ENCODE measurements around the gene MCF2L. TPM values are rescaled to one million over a fixed set of nuclear protein-coding genes. Genes with fewer than 3 reads are reported as not detected.
"Not testable (repeated sequence)": the region's sequence is repeated elsewhere in the genome, so short reads cannot be mapped to it uniquely, and the experiment has no call there.

The MCF2L gene
- polyA plus RNA-seq, 1 donor = 30.9 TPM

DNA sequence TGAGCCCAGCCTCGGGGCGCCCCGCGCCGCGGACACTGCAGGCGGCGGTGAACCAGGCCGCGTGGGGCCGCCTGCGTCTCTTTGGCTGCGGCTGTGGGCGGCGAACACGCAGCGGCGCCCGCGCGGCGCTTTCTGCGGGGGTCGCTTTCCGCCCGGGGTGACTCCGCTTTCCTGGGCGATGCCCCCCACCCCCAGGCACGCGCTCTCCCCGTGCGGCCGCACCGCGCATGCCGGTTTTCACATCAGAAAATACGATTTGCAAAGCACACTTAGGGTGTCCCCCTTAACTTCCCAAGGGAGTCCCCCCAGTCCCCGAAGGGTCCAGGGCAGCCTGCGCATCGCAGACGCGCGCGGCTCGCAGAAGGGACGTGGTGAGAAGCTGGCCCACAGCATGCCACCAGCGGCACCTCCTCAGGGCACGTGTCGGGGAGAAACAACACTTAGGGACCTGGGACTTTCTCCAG lies 141.9 kb downstream of the MCF2L start:
- Histone ChIP-seq H3K27me3 (ENCODE audit: control insufficient read depth, insufficient read depth, low read length) (peaks cover 22% of the 10 kb centered on the region), H3K9me3 (ENCODE audit: control insufficient read depth, low read depth, low read length) (peaks cover 37% of the 10 kb centered on the region), H3K27ac (ENCODE audit: low read length) (no peak overlapping the region), H3K36me3 (ENCODE audit: control insufficient read depth, insufficient read depth, low read length) (no peaks in the 10 kb centered on the region), H3K4me1 (ENCODE audit: control insufficient read depth, insufficient read depth, low read length) (peaks cover 3% of the 10 kb centered on the region), H3K4me3 (ENCODE audit: low read length) (peak overlapping the region; percentile 35)
- no peak for DNase-seq
- WGBS (ENCODE audit: insufficient coverage, low lambda C conversion rate) = no CpG with 5 or more reads among the region's 49 CpGs

DNA sequence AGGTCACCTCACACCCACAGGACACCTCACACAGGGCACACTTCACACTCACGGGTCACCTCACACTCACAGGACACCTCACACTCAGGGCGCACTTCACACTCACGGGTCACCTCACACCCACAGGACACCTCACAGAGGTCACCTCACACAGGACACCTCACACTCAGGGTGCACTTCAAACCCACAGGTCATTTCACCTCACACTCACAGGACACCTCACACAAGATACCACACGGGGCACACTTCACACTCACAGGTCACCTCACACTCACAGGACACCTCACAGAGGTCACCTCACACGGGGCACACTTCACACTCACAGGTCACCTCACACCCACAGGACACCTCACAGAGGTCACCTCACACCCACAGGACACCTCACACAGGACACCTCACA lies 142.8 kb downstream of the MCF2L start:
- not testable (repeated sequence) for H3K4me3 ChIP-seq (ENCODE audit: low read length); H3K36me3 ChIP-seq (ENCODE audit: control insufficient read depth, insufficient read depth, low read length); DNase-seq; H3K4me1 ChIP-seq (ENCODE audit: control insufficient read depth, insufficient read depth, low read length); H3K27ac ChIP-seq (ENCODE audit: low read length)
- H3K27me3 ChIP-seq (ENCODE audit: control insufficient read depth, insufficient read depth, low read length) = peaks cover 22% of the 10 kb centered on the region
- no CpG with 5 or more reads among the region's 5 CpGs for WGBS (ENCODE audit: insufficient coverage, low lambda C conversion rate)
- peaks cover 35% of the 10 kb centered on the region for H3K9me3 ChIP-seq (ENCODE audit: control insufficient read depth, low read depth, low read length)

DNA sequence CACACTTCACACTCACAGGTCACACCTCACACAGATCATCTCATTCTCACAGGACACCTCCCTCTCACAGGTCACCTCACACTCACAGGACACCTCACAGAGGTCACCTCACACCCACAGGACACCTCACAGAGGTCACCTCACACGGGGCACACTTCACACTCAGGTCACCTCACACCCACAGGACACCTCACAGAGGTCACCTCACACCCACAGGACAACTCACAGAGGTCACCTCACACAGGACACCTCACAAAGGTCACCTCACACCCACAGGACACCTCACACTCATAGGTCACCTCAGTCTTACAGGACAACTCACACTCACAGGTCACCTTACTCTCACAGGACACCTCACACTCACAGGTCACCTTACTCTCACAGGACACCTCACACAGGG lies 143.5 kb downstream of the MCF2L start:
- not testable (repeated sequence) for H3K4me1 ChIP-seq (ENCODE audit: control insufficient read depth, insufficient read depth, low read length); DNase-seq; H3K4me3 ChIP-seq (ENCODE audit: low read length); H3K36me3 ChIP-seq (ENCODE audit: control insufficient read depth, insufficient read depth, low read length); H3K27ac ChIP-seq (ENCODE audit: low read length)
- WGBS (ENCODE audit: insufficient coverage, low lambda C conversion rate) = no CpG with 5 or more reads among the region's 1 CpG
- Histone ChIP-seq H3K9me3 (ENCODE audit: control insufficient read depth, low read depth, low read length) (peaks cover 31% of the 10 kb centered on the region), H3K27me3 (ENCODE audit: control insufficient read depth, insufficient read depth, low read length) (peaks cover 22% of the 10 kb centered on the region)

DNA sequence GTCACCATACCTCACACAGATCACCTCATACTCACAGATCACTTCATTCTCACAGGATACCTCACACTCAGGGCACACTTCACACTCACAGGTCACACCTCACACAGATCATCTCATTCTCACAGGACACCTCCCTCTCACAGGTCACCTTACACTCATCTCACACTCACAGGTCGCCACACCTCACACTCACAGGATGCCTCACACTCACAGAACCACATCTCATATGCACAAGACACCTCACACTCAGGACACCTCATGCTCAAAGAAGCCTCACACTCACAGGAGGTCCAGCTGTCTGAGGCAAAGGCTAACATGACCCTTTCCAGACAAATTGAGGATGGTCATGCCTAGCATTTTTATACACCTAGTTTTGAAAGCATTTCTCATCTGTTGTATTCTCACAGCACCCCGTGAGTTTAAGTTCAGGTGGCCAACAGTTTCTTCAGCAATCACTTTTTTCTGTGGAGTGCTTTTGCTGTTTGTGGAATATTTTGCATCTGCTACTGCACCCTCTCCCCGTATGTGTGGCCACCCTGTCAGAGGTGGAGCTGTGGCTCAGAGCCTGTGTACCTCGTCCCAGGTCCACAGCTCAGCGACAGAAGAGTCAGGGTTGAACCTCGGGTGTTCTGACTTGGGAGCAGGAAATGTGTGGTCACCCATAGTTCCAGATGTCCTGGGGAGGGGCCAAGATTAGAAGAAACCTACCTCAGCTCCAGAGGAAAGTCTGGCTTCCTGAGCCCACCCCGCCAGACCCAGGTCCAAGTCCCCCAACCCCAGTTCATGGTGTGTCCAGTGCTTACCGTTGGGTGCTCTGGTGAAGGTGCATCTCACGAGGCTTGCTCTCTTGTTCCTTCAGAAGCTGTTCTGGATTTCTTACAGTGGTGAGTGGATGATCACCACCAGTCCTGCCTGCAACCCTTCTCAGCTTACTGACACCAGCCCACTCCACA lies 144.2 kb downstream of the MCF2L start:
- DNase-seq = no peak
- Histone ChIP-seq H3K4me1 (ENCODE audit: control insufficient read depth, insufficient read depth, low read length) (peaks cover 3% of the 10 kb centered on the region), H3K27ac (ENCODE audit: low read length) (no peak overlapping the region), H3K36me3 (ENCODE audit: control insufficient read depth, insufficient read depth, low read length) (no peaks in the 10 kb centered on the region), H3K9me3 (ENCODE audit: control insufficient read depth, low read depth, low read length) (peaks cover 24% of the 10 kb centered on the region), H3K27me3 (ENCODE audit: control insufficient read depth, insufficient read depth, low read length) (peaks cover 22% of the 10 kb centered on the region), H3K4me3 (ENCODE audit: low read length) (no peak overlapping the region)
- no CpG with 5 or more reads among the region's 9 CpGs for WGBS (ENCODE audit: insufficient coverage, low lambda C conversion rate)

DNA sequence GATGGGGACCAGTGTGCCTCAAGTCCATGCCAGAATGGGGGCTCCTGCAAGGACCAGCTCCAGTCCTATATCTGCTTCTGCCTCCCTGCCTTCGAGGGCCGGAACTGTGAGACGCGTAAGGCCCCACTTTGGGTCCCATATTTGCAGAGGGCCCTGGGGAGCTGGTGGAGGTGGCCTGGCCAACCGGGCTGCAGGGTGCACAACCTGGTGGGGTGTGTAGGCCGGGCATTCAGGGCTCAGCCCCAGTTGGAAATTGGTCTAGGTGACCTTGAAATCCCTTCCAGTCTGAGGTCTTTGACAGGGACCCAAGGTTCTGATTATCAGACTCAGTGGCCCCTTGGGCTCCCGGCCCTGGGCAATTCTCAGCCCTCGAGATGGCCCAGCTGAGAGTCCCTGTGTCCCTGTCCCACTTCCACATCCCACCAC lies 144.8 kb downstream of the MCF2L start:
- DNase-seq = no peak
- no CpG with 5 or more reads among the region's 8 CpGs for WGBS (ENCODE audit: insufficient coverage, low lambda C conversion rate)
- H3K9me3 ChIP-seq (ENCODE audit: control insufficient read depth, low read depth, low read length) = peaks cover 18% of the 10 kb centered on the region

DNA sequence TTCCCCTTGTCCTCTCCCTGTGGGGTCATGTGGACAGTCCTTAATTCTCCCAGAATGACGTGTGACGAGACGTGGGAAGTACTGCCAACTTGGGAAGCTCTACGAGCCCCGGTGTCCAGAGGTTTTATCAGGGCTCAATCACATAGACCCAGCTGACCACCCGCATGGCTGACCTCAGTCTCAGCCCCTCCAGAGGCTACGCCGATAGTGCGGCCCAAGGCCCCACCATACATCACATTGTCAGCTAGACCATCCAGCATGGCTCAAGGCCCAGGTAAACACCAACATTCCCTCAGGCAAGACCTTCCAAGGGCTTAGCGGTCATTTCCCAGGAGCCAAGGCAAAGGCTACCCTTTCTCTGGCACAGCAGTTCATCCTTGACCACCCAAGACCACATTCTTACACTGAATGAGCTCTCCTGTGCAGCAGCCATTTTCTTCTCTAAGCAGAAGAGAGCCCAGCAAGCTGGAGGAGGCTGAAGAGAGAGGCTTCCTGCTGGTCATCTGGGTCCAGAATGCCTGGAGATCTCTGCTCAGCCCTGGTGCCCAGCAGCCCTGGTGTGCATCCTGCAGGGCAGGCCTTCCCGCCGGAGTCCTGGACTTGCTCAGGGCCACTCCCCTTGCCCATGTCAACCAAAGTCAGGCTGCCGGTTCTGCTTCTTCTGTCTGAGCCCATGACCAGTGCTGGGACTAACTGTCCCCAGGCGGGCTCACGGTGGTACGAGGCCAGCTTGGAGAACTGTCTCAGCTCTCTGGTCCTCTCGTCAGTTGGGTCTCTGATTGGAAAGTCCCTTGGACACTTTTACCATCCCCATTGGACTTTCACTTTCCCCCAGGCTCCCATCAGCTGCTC lies 145.7 kb downstream of the MCF2L start:
- Histone ChIP-seq H3K9me3 (ENCODE audit: control insufficient read depth, low read depth, low read length) (peaks cover 9% of the 10 kb centered on the region), H3K36me3 (ENCODE audit: control insufficient read depth, insufficient read depth, low read length) (no peaks in the 10 kb centered on the region), H3K27ac (ENCODE audit: low read length) (no peak overlapping the region), H3K27me3 (ENCODE audit: control insufficient read depth, insufficient read depth, low read length) (peaks cover 15% of the 10 kb centered on the region), H3K4me3 (ENCODE audit: low read length) (no peak overlapping the region), H3K4me1 (ENCODE audit: control insufficient read depth, insufficient read depth, low read length) (peaks cover 3% of the 10 kb centered on the region)
- WGBS (ENCODE audit: insufficient coverage, low lambda C conversion rate) = 100% methylated on average over 2 of the region's 17 CpGs
- no peak for DNase-seq

More for the DNA sequence above, 144.8 kb downstream of the MCF2L start:
- Histone ChIP-seq H3K4me3 (ENCODE audit: low read length) (no peak overlapping the region), H3K36me3 (ENCODE audit: control insufficient read depth, insufficient read depth, low read length) (no peaks in the 10 kb centered on the region), H3K27me3 (ENCODE audit: control insufficient read depth, insufficient read depth, low read length) (peaks cover 22% of the 10 kb centered on the region), H3K27ac (ENCODE audit: low read length) (no peak overlapping the region), H3K4me1 (ENCODE audit: control insufficient read depth, insufficient read depth, low read length) (peaks cover 3% of the 10 kb centered on the region)

DNA sequence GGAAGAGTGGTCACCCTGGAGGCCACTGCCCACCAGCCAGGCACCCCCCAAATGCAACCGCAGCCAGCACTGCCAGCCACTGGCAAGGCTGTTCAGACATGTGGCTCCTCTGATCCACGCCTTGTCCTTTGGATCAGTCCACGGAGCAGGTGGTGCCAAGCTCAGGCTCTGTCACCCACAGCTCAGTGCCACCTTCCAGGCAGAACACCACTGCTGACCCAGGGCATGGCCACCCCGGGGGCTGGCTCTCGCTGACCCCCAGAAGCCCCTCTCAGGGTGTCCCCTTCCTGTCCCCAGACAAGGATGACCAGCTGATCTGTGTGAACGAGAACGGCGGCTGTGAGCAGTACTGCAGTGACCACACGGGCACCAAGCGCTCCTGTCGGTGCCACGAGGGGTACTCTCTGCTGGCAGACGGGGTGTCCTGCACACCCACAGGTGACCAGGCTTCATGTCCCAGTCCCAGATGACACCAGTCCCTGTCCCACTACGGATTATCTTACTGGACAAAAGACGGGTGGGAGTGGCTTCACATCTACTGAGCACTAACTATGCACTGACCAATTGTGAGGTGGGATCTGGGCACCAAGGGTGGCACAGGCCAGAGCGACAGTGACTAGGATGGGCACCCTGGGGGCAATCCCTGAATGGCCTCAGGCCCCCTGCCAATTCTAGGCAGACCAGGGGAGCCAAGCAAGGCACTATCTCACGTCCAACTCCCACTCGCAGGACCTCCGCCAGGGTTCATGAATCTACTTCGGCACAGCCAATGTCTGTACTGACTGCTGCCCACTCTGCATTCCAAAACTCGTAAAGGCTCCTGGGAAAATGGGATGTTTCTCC lies 146.6 kb downstream of the MCF2L start:
- no peak overlapping the region for H3K27ac ChIP-seq (ENCODE audit: low read length)
- DNase-seq = no peak
- WGBS (ENCODE audit: insufficient coverage, low lambda C conversion rate) = no CpG with 5 or more reads among the region's 21 CpGs

DNA sequence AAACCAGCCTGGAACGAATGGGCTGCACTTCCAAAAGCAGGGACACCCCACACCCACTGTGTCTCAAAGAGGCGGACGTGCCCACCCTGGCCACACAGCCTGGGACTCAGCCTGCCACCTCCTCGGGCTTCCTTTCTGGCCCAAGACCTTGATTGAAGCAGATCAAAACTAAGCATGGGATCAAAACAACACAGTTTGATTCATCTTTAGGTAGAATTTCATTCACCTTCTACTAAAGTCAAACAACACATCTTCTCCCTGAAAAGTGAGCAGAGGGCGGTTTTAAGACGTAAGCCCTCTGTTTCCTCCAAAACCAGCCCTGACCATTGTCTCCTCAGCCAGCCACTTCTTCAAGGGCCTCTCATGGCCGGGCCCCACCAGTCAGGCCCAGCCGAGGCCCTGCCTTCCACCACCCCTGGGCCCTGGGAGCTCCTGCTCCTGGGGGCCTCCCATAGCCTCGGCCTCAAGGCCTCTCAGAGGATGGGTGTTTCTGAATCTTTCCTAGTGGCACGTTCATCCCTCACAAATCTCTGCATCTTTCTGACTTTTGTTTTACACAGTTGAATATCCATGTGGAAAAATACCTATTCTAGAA lies 147.3 kb downstream of the MCF2L start:
- peaks cover 3% of the 10 kb centered on the region for H3K27me3 ChIP-seq (ENCODE audit: control insufficient read depth, insufficient read depth, low read length)
- no peaks in the 10 kb centered on the region for H3K36me3 ChIP-seq (ENCODE audit: control insufficient read depth, insufficient read depth, low read length)
- H3K4me1 ChIP-seq (ENCODE audit: control insufficient read depth, insufficient read depth, low read length) = no peaks in the 10 kb centered on the region
- H3K4me3 ChIP-seq (ENCODE audit: low read length) = no peak overlapping the region
- no CpG with 5 or more reads among the region's 10 CpGs for WGBS (ENCODE audit: insufficient coverage, low lambda C conversion rate)
- no peak for DNase-seq
- no peak overlapping the region for H3K27ac ChIP-seq (ENCODE audit: low read length)
- no peaks in the 10 kb centered on the region for H3K9me3 ChIP-seq (ENCODE audit: control insufficient read depth, low read depth, low read length)

More for the DNA sequence above, 146.6 kb downstream of the MCF2L start:
- Histone ChIP-seq H3K4me1 (ENCODE audit: control insufficient read depth, insufficient read depth, low read length) (peaks cover 3% of the 10 kb centered on the region), H3K4me3 (ENCODE audit: low read length) (no peak overlapping the region), H3K36me3 (ENCODE audit: control insufficient read depth, insufficient read depth, low read length) (no peaks in the 10 kb centered on the region), H3K27me3 (ENCODE audit: control insufficient read depth, insufficient read depth, low read length) (peaks cover 8% of the 10 kb centered on the region), H3K9me3 (ENCODE audit: control insufficient read depth, low read depth, low read length) (peaks cover 4% of the 10 kb centered on the region)

DNA sequence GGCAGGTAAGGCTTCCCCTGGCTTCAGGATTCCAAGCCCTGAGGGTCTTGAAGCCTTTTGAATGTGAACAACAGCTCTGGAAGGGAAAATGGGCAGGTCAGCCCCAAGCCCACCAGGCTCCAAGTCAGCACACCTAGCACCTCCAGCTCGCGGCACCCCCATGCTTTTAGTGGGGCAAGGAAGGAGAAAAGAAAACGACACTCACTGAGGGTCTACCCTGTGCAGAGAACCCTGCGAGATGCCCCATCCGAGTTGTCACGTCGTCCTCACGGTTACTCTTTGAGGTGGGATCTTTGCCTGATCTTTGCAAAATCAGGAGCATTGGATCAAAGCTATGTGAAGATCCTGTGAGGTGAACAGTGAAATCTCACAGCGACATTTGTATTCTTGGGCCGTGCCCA lies 147.9 kb downstream of the MCF2L start:
- H3K4me3 ChIP-seq (ENCODE audit: low read length) = no peak overlapping the region
- no peak for DNase-seq
- peaks cover under 1% of the 10 kb centered on the region for H3K27me3 ChIP-seq (ENCODE audit: control insufficient read depth, insufficient read depth, low read length)
- WGBS (ENCODE audit: insufficient coverage, low lambda C conversion rate) = no CpG with 5 or more reads among the region's 10 CpGs
- H3K27ac ChIP-seq (ENCODE audit: low read length) = no peak overlapping the region
- no peaks in the 10 kb centered on the region for H3K36me3 ChIP-seq (ENCODE audit: control insufficient read depth, insufficient read depth, low read length)
- H3K4me1 ChIP-seq (ENCODE audit: control insufficient read depth, insufficient read depth, low read length) = peaks cover 3% of the 10 kb centered on the region
- no peaks in the 10 kb centered on the region for H3K9me3 ChIP-seq (ENCODE audit: control insufficient read depth, low read depth, low read length)

All from large intestine (tissue), 3 donors.